NB4 (cell line): ENCODE measurements around the gene DESI1.

Source experiments
- CTCF ChIP-seq: IDR thresholded peaks from one replicate; pipeline ENCODE4 v1.5.1; 2012; ENCODE audit warnings: low read depth, low read length
- MAX ChIP-seq: IDR thresholded peaks from 2 replicates; pipeline ENCODE4 v1.6.1; 2011; ENCODE audit warnings: low read depth, low read length
- POLR2A ChIP-seq: IDR thresholded peaks from 2 replicates; pipeline ENCODE4 v1.6.1; 2011; ENCODE audit warnings: mild to moderate bottlenecking; ENCODE audit not compliant: insufficient read length; ENCODE audit errors: extremely low read depth

GRCh38 chr22:41563051-41563711 is 57.7 kb downstream of the DESI1 start:
- TF ChIP-seq CTCF = no peak
- TF ChIP-seq MAX = no peak
- no peak for TF ChIP-seq POLR2A
